Fibroblast of skin of right biceps (primary cell): Measurements from ENCODE around the gene NFATC2.

Experiments
- DNase-seq: peaks from one replicate; pipeline ENCODE4 v3.0.0-alpha.2; 2013

NFATC2 gene

GRCh38 chr20:51409192-51409880 is 133.2 kb downstream of the NFATC2 start:
- DNase-seq = no peak

- DNase-seq = peak; percentile 35
These were observed 138.0 kb downstream of the NFATC2 start for GRCh38 chr20:51404297-51405060.

GRCh38 chr20:51403466-51404220 is 138.9 kb downstream of the NFATC2 start:
- DNase-seq = no peak

- DNase-seq = no peak
These were observed 140.3 kb downstream of the NFATC2 start for GRCh38 chr20:51402201-51402600.

- DNase-seq = no peak
These were observed 141.0 kb downstream of the NFATC2 start for GRCh38 chr20:51401496-51401895.

GRCh38 chr20:51400051-51400926 is 142.2 kb downstream of the NFATC2 start:
- no peak for DNase-seq

GRCh38 chr20:51399006-51399890 is 143.3 kb downstream of the NFATC2 start:
- no peak for DNase-seq

GRCh38 chr20:51398552-51398951 is 144.0 kb downstream of the NFATC2 start:
- no peak for DNase-seq

- DNase-seq = no peak
These were observed 144.4 kb downstream of the NFATC2 start for GRCh38 chr20:51398083-51398482.

- DNase-seq = no peak
These were observed 145.4 kb downstream of the NFATC2 start for GRCh38 chr20:51397137-51397536.

- no peak for DNase-seq
These were observed 146.1 kb downstream of the NFATC2 start for GRCh38 chr20:51396365-51396909.

- DNase-seq = no peak
These were observed 147.8 kb downstream of the NFATC2 start for GRCh38 chr20:51394706-51395105.

- no peak for DNase-seq
These were observed 148.9 kb downstream of the NFATC2 start for GRCh38 chr20:51393571-51393970.

GRCh38 chr20:51392614-51393186 is 149.8 kb downstream of the NFATC2 start:
- no peak for DNase-seq

- DNase-seq = no peak
These were observed 150.6 kb downstream of the NFATC2 start for GRCh38 chr20:51391926-51392325.

GRCh38 chr20:51389543-51390264 is 152.8 kb downstream of the NFATC2 start:
- no peak for DNase-seq

GRCh38 chr20:51388756-51389542 is 153.6 kb downstream of the NFATC2 start:
- DNase-seq = no peak

- DNase-seq = peak; percentile 78
These were observed 154.3 kb downstream of the NFATC2 start for GRCh38 chr20:51388227-51388626.

GRCh38 chr20:51387125-51387875 is 155.2 kb downstream of the NFATC2 start:
- DNase-seq = no peak
